ENCODE measurements around the gene FUT2. TPM values are rescaled to one million over a fixed set of nuclear protein-coding genes. Genes with fewer than 3 reads are reported as not detected.
"Not testable (repeated sequence)": the region's sequence is repeated elsewhere in the genome, so short reads cannot be mapped to it uniquely, and the experiment has no call there.

FUT2 gene
- 10 to 100 TPM; 34.5 to 51.8 TPM for polyA plus RNA-seq

DNA sequence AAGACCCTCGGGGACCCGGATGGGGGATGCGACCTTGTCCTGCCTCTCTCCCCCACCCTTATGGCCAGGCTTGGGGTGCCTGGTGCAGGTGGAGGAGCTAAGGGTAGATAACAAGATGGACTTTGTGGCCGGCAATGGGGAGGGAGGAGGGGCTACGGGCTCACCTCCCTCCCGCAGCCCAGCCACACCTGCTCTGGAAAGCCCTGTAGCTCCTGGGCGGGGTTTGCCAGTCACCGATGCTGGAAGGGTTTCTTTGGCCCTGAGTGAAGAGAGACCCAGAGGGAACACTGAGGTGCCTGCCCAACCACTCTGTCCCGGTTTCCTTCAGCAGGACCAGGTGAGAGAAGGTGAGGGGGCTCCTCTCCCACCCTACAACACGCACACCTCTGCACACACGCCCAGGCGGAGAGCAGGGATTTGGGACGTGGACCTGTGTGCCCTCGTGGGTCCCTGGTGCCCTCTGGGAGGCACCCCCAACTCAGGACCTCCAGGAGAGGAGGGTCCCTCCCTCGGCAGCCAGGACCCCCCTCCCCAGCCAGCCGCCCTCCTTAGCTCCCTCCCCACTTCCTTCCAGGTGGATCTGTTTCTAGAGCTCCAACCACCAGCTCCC is at the start of gene FUT2:
Gene FUT2 (plus strand): TSS at position 229 of the 610 bp plus-strand sequence. CDS start 6,986 bp downstream, outside the sequence.
- no peaks in the 10 kb centered on the region for H3K27me3 ChIP-seq (ENCODE audit: control insufficient read depth in 1 of 2, insufficient read depth in 2 of 2, low read length in 2 of 2)
- WGBS, 2 donors, result 29 to 31% methylated on average over 13 to 16 of the region's 16 CpGs
- H3K4me1 ChIP-seq (ENCODE audit: control insufficient read depth in 2 of 2, insufficient read depth in 2 of 2, low read length in 1 of 2), result peaks cover 0 to 9% of the 10 kb centered on the region in 2 donors
- H3K9me3 ChIP-seq (ENCODE audit: control insufficient read depth in 2 of 2, insufficient read depth in 1 of 2, low read depth in 1 of 2, low read length in 1 of 2), result no peaks in the 10 kb centered on the region
- H3K27ac ChIP-seq (ENCODE audit: low read depth in 2 of 2, low read length in 1 of 2), result peak within 1 kb of the TSS; percentile 95 to 97
- H3K4me3 ChIP-seq (ENCODE audit: low read depth in 1 of 2, low read length in 2 of 2), result peak within 1 kb of the TSS; percentile 58 to 70
- H3K36me3 ChIP-seq (ENCODE audit: control insufficient read depth in 2 of 2, insufficient read depth in 2 of 2, low read length in 1 of 2), result peaks cover 0 to 2% of the 10 kb centered on the region in 2 donors

DNA sequence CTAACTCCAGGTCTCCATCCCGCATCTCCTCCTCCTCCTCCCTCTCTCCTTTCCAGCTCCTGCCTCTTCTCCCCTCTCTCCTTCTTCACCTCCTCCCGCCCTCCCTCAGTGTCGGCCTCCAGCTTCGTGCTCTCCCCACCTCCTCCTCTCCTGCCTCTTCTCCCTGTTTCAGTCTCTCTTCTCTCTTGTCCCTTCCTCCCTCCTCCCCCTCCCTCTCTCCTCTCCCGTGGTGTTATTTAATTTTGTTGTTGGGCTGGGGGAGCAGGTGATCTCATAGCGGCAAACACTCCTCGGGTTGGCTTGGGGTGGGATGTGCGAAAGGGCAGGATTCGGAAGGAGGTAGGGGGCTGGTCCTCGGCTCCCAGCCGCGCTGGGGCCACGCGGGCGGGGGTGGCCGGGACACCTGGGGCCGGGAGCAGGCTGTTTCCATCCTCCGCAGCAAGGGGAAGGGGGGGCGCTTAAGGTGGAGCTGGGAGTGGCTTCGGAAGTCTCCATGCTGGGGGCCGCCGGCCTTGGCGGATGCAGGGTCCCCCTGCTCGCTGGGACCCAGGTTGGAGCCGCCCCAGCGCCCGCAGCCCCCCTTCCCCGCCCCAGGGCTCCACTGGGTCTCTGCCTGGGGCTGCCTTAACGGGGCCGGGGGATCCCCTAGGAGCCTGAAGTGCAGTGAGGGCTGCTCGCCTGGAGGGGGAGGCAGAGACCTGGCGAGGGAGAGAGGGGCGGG is 49.6 kb upstream of the FUT2 start, which contains the start of gene CA11:
Gene CA11 (minus strand): TSS at position 187 of the 721 bp plus-strand sequence. CDS start 555 bp downstream, outside the sequence.
- H3K27me3 ChIP-seq (ENCODE audit: control insufficient read depth in 1 of 2, insufficient read depth in 2 of 2, low read length in 2 of 2), result no peaks in the 10 kb centered on the region
- H3K27ac ChIP-seq (ENCODE audit: low read depth in 2 of 2, low read length in 1 of 2), result peak within 1 kb of the TSS; percentile 76 to 79
- peaks cover 0 to 7% of the 10 kb centered on the region in 2 donors for H3K4me1 ChIP-seq (ENCODE audit: control insufficient read depth in 2 of 2, insufficient read depth in 2 of 2, low read length in 1 of 2)
- no peaks in the 10 kb centered on the region for H3K36me3 ChIP-seq (ENCODE audit: control insufficient read depth in 2 of 2, insufficient read depth in 2 of 2, low read length in 1 of 2)
- peak within 1 kb of the TSS; percentile 51 to 57 for H3K4me3 ChIP-seq (ENCODE audit: low read depth in 1 of 2, low read length in 2 of 2)
- WGBS, 2 donors, result 0 to 1% methylated on average over 25 to 33 of the region's 33 CpGs
- H3K9me3 ChIP-seq (ENCODE audit: control insufficient read depth in 2 of 2, insufficient read depth in 1 of 2, low read depth in 1 of 2, low read length in 1 of 2), result no peaks in the 10 kb centered on the region

DNA sequence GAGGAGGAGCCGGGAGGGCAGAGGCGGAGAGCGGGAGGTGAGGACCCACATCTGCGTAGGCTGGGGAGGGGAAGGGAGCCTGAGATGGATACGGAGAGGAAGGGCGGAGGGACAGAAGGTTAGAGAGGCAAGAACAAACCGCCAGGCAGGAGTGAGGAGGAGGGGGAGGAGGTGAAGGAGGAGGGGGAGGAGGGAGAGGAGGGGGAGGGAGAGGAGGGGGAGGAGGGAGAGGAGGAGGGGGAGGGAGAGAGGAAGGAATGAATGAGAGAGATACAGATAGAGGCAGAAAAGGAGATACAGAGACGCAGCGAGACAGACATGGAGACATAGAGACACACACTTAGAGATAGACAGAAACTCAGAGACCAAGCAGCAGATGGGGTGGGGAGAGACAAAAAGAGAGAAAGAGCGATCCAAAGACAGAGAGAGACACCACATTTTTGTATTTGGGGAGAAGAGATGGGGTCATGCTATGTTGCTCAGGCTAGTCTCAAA is 49.0 kb upstream of the FUT2 start:
- Histone ChIP-seq H3K36me3 (ENCODE audit: control insufficient read depth in 2 of 2, insufficient read depth in 2 of 2, low read length in 1 of 2) (no peaks in the 10 kb centered on the region), H3K4me3 (ENCODE audit: low read depth in 1 of 2, low read length in 2 of 2) (peak overlapping the region in 1 of 2 donors; percentile 51), H3K9me3 (ENCODE audit: control insufficient read depth in 2 of 2, insufficient read depth in 1 of 2, low read depth in 1 of 2, low read length in 1 of 2) (no peaks in the 10 kb centered on the region), H3K27me3 (ENCODE audit: control insufficient read depth in 1 of 2, insufficient read depth in 2 of 2, low read length in 2 of 2) (no peaks in the 10 kb centered on the region), H3K27ac (ENCODE audit: low read depth in 2 of 2, low read length in 1 of 2) (peak overlapping the region in 1 of 2 donors; percentile 79), H3K4me1 (ENCODE audit: control insufficient read depth in 2 of 2, insufficient read depth in 2 of 2, low read length in 1 of 2) (peaks cover 0 to 7% of the 10 kb centered on the region in 2 donors)
- 12 to 17% methylated on average over 6 to 8 of the region's 10 CpGs for WGBS, 2 donors

DNA sequence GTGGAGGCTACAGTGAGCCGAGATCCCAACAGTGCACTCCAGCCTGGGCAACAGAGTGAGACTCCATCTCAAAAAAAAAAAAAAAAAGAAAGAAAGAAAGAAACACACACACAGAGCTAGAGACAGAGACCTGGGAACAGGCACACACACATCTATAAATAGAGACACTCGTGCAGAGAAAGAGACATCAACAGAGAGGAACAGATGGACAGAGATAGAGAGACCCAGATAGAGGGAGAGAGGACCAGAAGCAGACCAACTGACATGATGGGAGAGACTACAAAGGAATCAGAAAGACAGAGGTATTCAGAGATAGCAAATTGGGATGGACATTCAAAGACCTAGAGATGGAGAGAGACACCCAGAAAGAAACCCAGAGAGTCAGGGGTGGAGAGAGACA is 47.6 kb upstream of the FUT2 start:
- Histone ChIP-seq H3K9me3 (ENCODE audit: control insufficient read depth in 2 of 2, insufficient read depth in 1 of 2, low read depth in 1 of 2, low read length in 1 of 2) (no peaks in the 10 kb centered on the region), H3K4me3 (ENCODE audit: low read depth in 1 of 2, low read length in 2 of 2) (no peak overlapping the region), H3K27ac (ENCODE audit: low read depth in 2 of 2, low read length in 1 of 2) (no peak overlapping the region), H3K27me3 (ENCODE audit: control insufficient read depth in 1 of 2, insufficient read depth in 2 of 2, low read length in 2 of 2) (no peaks in the 10 kb centered on the region), H3K36me3 (ENCODE audit: control insufficient read depth in 2 of 2, insufficient read depth in 2 of 2, low read length in 1 of 2) (no peaks in the 10 kb centered on the region), H3K4me1 (ENCODE audit: control insufficient read depth in 2 of 2, insufficient read depth in 2 of 2, low read length in 1 of 2) (peaks cover 0 to 7% of the 10 kb centered on the region in 2 donors)
- 75 to 77% methylated on average over 2 of the region's 2 CpGs for WGBS, 2 donors

DNA sequence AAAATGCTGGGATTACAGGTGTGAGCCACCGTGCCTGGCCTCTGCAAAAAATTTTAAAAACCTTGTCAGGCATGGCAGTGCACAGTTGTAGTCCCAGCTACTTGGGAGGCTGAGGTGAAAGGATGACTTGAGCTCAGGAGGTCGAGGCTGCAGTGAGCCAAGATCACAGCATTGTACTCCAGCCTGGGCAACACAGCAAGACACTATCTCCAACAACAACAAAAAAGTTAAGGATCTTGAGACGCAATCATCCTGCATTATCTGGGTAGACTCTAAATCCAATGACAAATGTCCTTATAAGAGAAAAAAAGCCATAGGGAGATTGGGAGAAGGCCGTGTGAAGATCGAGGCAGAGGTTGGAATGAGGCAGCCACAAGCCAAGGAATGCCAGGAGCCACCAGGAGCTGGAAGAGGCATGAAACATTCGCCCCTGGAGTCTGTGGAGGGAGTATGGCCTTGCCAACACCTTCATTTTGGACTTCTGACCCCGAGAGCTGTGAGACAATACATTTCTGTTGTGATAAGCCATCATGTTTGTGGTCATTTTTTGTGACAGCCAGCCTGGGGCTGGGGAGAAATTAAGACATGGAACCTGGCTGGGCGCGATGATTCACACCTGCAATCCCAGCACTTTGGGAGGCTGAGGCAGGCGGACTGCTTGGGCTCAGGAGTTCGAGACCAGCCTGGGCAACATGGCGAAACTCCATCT is 44.6 kb upstream of the FUT2 start:
- Histone ChIP-seq H3K27ac (ENCODE audit: low read depth in 2 of 2, low read length in 1 of 2) (no peak overlapping the region), H3K36me3 (ENCODE audit: control insufficient read depth in 2 of 2, insufficient read depth in 2 of 2, low read length in 1 of 2) (no peaks in the 10 kb centered on the region), H3K9me3 (ENCODE audit: control insufficient read depth in 2 of 2, insufficient read depth in 1 of 2, low read depth in 1 of 2, low read length in 1 of 2) (no peaks in the 10 kb centered on the region), H3K4me1 (ENCODE audit: control insufficient read depth in 2 of 2, insufficient read depth in 2 of 2, low read length in 1 of 2) (no peaks in the 10 kb centered on the region), H3K4me3 (ENCODE audit: low read depth in 1 of 2, low read length in 2 of 2) (no peak overlapping the region), H3K27me3 (ENCODE audit: control insufficient read depth in 1 of 2, insufficient read depth in 2 of 2, low read length in 2 of 2) (no peaks in the 10 kb centered on the region)
- 92 to 93% methylated on average over 12 of the region's 12 CpGs for WGBS, 2 donors

DNA sequence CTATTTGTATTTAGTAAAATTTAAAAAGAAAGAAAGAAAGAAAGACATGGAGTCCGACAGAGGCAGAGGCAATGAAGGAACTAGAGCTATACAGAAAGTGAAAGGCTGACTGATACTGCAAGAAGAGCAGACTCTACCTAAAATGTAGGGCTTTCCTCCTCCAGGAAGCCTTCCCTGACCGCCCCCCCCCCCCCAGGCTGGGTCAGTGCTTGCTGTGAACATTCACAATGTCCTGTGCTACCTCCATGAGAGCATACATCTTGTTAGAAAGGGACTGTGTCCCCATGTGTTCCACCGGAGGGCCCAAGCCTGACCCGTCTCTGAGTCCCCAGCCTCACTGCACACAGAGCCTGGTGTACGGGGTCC is 44.1 kb upstream of the FUT2 start:
- H3K4me3 ChIP-seq (ENCODE audit: low read depth in 1 of 2, low read length in 2 of 2), result no peak overlapping the region
- 78 to 92% methylated on average over 5 of the region's 5 CpGs for WGBS, 2 donors
- no peaks in the 10 kb centered on the region for H3K9me3 ChIP-seq (ENCODE audit: control insufficient read depth in 2 of 2, insufficient read depth in 1 of 2, low read depth in 1 of 2, low read length in 1 of 2)
- H3K27me3 ChIP-seq (ENCODE audit: control insufficient read depth in 1 of 2, insufficient read depth in 2 of 2, low read length in 2 of 2), result no peaks in the 10 kb centered on the region
- H3K36me3 ChIP-seq (ENCODE audit: control insufficient read depth in 2 of 2, insufficient read depth in 2 of 2, low read length in 1 of 2), result no peaks in the 10 kb centered on the region
- H3K27ac ChIP-seq (ENCODE audit: low read depth in 2 of 2, low read length in 1 of 2), result no peak overlapping the region
- no peaks in the 10 kb centered on the region for H3K4me1 ChIP-seq (ENCODE audit: control insufficient read depth in 2 of 2, insufficient read depth in 2 of 2, low read length in 1 of 2)

DNA sequence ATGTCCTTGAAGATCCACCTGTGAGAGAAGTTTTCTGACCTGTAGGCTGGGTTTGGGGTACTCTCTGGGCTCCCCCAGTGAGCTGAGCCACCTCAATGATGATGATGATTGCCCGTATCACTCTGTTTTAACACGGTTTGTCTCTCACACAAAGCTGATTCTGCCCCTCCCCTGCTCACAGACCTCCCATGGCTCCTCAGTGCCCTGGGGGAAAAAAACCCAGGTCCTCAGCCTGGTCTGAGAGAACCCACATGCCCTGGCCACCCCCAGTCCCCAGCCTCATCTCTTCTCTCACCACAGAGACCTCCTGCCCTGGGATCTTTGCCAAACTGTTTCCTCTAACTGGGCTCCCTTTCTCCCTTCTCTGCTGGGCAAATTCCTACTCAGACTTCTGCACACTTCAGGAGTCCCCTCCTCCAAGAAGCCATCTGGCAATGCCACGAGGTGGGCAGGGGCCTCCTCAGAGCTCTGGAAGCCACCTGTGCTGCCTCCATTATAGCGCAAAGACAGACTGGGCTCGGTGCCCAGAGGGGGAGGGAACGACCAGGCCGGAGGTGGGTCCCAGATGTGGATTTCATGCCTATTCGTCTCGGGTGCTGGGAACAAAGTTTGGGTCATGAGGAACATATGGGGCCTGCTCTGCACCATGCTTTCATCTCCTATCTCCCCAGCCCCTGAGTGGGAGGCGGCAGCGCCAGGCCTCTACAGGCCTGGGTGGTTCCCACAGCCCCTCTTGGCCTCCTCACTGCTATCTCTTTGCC is 41.3 kb upstream of the FUT2 start:
- 45 to 47% methylated on average over 11 of the region's 11 CpGs for WGBS, 2 donors
- Histone ChIP-seq H3K27ac (ENCODE audit: low read depth in 2 of 2, low read length in 1 of 2) (no peak overlapping the region), H3K27me3 (ENCODE audit: control insufficient read depth in 1 of 2, insufficient read depth in 2 of 2, low read length in 2 of 2) (no peaks in the 10 kb centered on the region), H3K4me3 (ENCODE audit: low read depth in 1 of 2, low read length in 2 of 2) (no peak overlapping the region), H3K9me3 (ENCODE audit: control insufficient read depth in 2 of 2, insufficient read depth in 1 of 2, low read depth in 1 of 2, low read length in 1 of 2) (no peaks in the 10 kb centered on the region), H3K4me1 (ENCODE audit: control insufficient read depth in 2 of 2, insufficient read depth in 2 of 2, low read length in 1 of 2) (no peaks in the 10 kb centered on the region), H3K36me3 (ENCODE audit: control insufficient read depth in 2 of 2, insufficient read depth in 2 of 2, low read length in 1 of 2) (no peaks in the 10 kb centered on the region)

DNA sequence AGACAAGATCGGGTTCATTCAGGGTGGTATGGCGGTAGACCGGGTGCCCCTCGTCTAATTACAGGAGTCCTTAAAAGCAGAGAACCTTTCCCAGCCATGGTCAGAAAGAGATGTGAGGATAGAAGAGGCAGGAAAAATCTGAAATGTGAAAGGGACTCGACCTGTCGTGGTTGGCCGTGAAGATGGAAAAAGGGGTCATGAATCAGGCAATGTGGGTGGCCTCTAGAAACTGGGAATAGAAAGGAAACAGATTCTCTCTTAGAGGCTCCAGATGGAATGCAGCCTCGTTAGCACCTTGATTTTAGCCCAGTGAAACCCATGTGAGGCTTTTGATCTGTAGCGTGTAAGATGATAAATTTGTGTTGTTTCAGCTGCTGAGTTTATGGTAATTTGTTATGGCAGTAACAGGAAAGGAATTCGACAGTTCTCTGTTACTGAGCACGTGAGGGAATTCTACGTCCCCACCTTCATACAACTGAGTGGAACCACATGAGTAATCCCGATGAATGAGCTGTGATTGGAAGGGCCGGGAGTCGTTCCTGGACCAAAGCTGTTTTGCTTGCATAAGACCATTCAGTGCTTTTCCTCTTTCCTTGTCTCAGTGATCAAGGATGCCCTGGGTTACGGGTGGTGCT is 38.8 kb upstream of the FUT2 start:
- WGBS, 2 donors, result 49 to 51% methylated on average over 16 of the region's 16 CpGs
- Histone ChIP-seq H3K27ac (ENCODE audit: low read depth in 2 of 2, low read length in 1 of 2) (no peak overlapping the region), H3K27me3 (ENCODE audit: control insufficient read depth in 1 of 2, insufficient read depth in 2 of 2, low read length in 2 of 2) (no peaks in the 10 kb centered on the region), H3K4me3 (ENCODE audit: low read depth in 1 of 2, low read length in 2 of 2) (no peak overlapping the region), H3K4me1 (ENCODE audit: control insufficient read depth in 2 of 2, insufficient read depth in 2 of 2, low read length in 1 of 2) (no peaks in the 10 kb centered on the region), H3K36me3 (ENCODE audit: control insufficient read depth in 2 of 2, insufficient read depth in 2 of 2, low read length in 1 of 2) (no peaks in the 10 kb centered on the region), H3K9me3 (ENCODE audit: control insufficient read depth in 2 of 2, insufficient read depth in 1 of 2, low read depth in 1 of 2, low read length in 1 of 2) (no peaks in the 10 kb centered on the region)

DNA sequence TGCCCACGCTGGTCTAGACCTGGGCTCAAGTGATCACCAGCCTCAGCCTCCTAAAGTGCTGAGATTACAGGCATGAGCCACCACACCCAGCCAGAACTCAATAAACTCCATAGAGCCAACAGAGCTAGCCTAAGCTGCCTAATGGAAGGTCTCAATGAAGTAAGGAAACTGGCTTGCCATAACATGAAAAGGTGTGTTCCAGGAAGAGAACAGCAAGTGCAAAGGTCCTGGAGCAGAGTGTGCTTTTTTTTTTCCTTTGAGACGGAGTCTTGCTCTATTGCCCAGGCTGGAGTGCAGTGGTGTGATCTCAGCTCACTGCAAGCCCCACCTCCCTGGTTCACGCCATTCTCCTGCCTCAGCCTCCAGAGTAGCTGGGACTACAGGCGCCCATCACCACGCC is 37.9 kb upstream of the FUT2 start:
- not testable (repeated sequence) for H3K4me1 ChIP-seq (ENCODE audit: control insufficient read depth in 2 of 2, insufficient read depth in 2 of 2, low read length in 1 of 2); H3K36me3 ChIP-seq (ENCODE audit: control insufficient read depth in 2 of 2, insufficient read depth in 2 of 2, low read length in 1 of 2); H3K4me3 ChIP-seq (ENCODE audit: low read depth in 1 of 2, low read length in 2 of 2); H3K9me3 ChIP-seq (ENCODE audit: control insufficient read depth in 2 of 2, insufficient read depth in 1 of 2, low read depth in 1 of 2, low read length in 1 of 2); H3K27me3 ChIP-seq (ENCODE audit: control insufficient read depth in 1 of 2, insufficient read depth in 2 of 2, low read length in 2 of 2); H3K27ac ChIP-seq (ENCODE audit: low read depth in 2 of 2, low read length in 1 of 2)
- 86 to 91% methylated on average over 5 of the region's 5 CpGs for WGBS, 2 donors

Data from esophagus (tissue), 2 donors.